GM21619 (cell line): ENCODE data around the gene GDPGP1.

ENCODE experiments used
- ATAC-seq: cut with Tn5 transposase; IDR thresholded peaks from one replicate; pipeline ENCODE4 v1.9.1; 2021; ENCODE audit not compliant: unreplicated experiment

GDPGP1 gene

DNA sequence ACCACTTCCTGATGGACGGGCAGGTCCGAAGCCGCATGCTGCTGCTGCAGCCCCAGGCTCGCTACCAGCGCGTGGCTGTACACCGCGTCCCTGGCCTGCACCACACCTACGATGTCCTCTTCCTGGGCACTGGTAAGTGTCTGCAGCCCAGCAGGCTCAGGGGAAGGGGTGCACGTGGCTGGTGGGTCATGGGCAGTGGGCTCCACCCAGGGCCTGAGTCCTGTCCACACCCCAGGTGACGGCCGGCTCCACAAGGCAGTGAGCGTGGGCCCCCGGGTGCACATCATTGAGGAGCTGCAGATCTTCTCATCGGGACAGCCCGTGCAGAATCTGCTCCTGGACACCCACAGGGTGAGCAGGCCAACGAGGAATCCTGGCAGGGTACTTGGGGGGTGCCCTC is 9.0 kb upstream of the GDPGP1 start:
- ATAC-seq: no peak

DNA sequence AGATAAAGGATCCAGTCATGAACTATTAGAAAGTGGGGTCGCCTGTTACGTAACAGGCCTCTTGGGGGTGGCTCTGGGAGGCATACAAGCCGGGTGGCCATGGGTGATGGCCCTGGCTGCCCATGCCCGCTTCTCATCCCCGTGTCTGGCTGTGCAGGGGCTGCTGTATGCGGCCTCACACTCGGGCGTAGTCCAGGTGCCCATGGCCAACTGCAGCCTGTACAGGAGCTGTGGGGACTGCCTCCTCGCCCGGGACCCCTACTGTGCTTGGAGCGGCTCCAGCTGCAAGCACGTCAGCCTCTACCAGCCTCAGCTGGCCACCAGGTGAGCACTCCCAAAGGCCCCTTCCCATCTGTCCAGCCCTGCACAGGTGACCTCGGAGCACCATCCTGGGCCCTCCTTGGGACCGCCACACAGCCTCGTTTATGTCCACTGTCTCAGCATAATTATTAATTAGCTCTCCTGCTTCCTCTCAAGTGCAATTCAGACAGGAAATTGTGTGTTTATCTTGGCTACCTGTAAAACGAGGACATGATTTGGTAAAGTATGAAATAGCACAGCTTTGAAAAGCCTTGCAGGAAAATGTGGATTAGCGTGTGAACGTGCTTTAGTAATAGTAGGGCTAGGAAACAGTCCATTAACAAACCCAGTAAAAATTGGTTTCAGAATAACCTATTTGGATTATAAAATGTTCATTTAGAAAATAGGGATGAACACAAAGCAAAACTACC is 8.3 kb upstream of the GDPGP1 start:
- ATAC-seq: no peak

- ATAC-seq: no peak
Observed at GRCh38 chr15:90227336-90227735, 6.7 kb upstream of the GDPGP1 start.

- no peak for ATAC-seq
Observed at GRCh38 chr15:90227816-90228772, 5.9 kb upstream of the GDPGP1 start.

DNA sequence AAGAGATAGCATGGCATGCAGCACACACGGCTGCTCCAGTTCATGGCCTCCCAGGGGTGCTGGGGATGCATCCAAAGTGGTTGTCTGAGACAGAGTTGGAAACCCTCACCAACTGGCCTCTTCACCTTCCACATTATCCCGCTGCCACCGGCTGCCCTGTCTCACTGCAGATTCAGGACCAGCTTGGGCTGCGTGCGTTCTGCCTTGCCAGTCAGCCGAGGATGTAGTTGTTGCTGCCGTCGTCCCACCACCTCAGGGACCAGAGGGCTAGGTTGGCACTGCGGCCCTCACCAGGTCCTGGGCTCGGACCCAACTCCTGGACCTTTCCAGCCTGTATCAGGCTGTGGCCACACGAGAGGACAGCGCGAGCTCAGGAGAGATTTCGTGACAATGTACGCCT is 5.0 kb upstream of the GDPGP1 start:
- ATAC-seq: no peak

DNA sequence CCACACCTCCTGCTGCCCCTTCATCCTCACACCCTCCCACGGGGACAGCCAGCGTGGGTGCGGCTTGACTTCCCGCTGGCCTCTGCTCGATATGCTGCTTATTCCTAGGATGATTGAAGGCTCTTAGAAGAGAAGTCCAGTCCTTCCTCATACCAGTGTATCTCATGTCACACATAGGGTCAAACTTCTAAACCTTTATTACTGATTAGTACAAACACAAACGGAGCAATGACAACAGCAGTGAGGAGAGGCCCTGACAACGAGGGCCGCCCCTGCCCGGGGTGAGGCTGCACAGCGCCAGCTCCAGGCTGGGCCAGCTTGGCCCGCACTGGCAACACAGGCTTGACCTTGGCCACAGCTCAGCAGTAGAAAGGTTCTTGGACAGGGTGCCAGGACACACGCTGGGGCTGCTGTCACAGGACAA is 3.9 kb upstream of the GDPGP1 start:
- no peak for ATAC-seq

DNA sequence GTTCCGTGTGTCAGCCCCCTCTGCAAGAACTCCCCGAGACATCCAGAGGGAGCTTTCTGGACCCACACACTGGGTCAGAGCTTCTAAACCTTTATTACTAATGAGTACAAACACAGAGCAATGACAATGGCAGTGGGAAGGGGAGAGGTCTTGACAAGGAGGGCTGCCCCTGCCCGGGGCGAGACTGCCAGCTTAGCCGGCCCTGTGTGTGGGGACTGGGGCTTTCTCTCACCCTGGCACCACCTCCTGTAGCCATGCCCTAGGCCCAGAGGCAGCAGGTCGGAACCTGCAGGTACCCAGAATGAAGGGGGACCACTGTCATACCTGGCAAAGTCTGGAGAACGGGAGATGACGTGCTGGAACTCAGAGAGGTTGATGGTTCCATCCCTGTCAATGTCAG is 3.4 kb upstream of the GDPGP1 start:
- ATAC-seq: no peak

DNA sequence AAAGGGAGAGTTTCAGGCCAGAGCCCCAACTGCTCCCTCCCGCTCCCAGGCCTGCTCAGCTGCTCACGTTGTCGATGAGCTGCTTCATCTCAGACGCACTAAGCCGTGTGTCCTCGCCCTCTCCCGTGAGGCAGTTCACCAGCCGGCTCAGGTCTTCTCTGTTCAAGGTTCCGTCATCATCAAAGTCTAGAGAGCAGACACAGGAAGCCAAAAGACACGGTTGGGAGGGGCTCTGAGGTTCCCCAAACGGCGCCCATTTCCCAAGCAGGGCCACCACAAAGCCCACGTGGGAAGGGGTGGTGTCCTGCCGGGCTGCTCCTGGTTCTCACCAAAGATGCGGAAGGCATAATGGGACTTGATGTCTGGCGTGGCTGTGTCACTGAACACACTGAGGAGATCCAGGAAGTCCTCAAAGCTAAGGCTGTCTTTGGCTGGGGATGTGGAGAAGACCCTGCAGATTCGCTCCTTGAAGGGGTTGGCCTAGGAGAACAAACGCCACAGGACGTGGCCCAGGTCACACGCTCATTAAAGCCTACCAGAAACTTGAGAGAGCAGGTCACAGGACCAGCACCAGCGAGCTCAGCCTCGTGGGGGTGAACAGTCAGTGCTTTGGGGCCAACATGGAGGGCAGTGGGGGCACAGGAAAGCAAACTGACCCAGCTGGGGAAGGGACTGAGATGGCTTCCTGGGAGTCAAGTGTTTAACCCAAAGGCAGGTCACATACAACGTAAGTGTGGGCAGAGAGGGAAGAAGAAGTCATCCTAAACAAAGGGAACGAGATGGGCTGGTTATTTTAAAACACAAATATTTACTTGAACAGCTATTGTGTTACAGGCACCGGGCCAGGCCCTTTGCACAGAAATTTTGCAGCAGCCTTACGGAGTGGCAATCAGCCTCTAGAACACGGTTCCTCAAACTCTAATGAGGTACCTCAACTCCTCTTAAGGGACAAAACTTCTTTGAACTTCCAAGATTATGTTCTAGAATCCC is 2.7 kb upstream of the GDPGP1 start:
- peak; percentile 20 for ATAC-seq

DNA sequence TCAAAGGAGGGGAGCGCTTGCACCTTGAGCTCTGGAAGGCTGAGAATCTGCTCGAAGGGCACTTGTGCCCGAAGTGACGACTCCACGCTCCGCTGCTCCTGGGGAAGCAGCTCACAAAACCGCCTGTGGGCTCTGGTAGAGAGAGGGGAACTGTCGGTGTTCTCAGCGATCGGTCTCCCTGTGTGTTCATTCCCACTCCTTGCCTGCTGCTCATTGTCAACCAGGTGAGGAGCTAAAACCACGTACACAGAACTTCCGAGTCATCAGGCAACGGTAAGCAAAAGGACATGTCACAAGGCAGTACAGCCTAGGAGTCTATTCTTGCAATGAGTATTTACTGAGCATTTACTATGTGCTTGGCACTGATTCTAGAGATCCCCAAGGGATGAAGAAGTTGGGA is 1.8 kb upstream of the GDPGP1 start:
- ATAC-seq: no peak

DNA sequence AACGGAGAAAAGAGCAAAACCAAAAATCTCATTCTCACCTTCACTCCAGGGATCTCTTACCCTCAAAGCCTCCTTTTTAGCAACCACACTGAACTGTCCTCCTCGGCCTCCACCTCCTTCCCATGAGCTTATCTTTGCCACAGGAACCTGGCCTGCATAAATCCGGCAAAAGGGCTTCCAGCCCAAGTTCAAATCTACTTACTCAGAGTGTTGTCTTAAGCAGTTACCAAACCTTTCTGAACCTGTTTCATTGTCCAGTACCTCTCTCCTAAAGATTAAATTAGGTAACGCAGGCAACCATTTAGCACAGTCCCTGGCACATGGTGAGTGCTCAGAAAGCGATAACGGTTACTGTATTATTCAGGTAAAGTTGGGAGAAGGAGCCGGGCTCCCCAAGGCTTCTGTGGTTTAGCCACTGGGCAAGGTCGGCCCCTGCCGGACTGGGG is 1.0 kb upstream of the GDPGP1 start:
- no peak for ATAC-seq

GRCh38 chr15:90233387-90234095 is 468 bp upstream of the GDPGP1 start, which contains the start of gene CIB1:
TSS of gene CIB1 (minus strand) at chr15:90233941. CDS start at chr15:90233885, 56 bp downstream.
- peak; percentile 74 for ATAC-seq

- ATAC-seq: no peak
Observed at GRCh38 chr15:90239371-90239770, 5.4 kb downstream of the GDPGP1 start.

GRCh38 chr15:90240856-90241255 is 6.8 kb downstream of the GDPGP1 start:
- no peak for ATAC-seq

DNA sequence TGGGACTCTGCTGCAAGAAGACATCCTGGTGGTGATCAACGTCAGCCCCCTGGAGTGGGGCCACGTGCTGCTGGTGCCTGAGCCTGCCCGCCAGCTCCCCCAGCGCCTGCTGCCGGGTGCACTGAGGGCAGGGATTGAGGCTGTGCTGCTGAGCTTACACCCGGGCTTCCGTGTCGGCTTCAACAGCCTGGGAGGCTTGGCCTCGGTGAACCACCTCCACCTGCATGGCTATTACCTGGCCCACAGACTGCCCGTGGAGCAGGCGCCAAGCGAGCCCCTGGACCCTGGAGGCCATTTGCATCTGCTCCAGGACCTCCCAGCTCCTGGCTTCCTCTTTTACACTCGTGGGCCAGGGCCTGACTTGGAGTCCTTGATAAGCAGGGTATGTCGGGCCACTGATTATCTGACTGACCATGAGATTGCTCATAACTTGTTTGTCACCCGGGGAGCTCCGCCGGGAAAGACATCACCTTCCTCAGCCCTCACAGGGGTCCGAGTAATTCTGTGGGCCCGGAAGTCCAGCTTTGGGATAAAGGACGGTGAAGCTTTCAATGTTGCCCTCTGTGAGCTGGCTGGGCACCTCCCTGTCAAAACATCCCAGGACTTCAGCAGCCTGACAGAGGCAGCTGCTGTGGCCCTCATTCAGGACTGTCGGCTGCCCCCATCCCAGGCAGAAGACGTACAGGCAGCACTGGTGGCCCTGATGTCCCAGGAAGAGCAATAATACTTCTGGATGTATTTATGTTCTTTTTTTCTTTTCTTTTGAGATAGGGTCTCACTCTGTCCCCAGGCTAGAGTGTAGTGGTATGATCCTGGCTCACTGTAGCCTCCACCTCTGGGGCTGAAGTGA is 7.6 kb downstream of the GDPGP1 start:
- no peak for ATAC-seq

DNA sequence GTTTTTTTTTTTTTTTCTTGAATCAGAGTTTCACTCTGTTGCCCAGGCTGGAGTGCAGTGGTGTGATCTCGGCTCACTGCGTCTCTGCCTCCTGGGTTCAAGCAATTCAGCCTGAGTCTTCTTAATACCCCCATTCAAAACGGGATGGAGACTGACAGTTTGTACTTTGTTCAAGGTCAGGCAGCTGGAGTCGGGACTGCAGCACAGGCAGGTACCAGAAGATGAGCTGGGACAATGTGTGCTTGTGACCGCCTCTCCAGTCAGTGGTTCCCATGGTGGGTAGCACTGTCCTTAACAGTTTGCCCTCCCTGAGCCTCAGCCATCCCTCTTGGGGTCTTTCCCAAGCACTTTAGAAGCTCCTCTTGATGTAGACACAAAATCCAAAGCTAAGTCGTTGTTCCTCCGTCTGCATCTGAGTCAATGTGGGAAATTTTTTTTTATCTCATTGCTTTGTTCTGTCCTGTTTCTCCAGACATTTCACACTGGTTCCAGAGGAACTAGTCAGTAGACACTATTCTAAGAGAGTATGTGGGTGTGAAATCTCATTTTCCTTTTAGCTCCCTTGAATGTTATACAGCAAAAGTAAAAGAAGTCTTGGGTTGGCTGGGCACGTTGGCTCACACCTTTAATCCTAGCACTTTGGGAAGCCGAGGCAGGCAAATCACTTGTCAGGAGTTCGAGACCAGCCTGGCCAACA is 10.1 kb downstream of the GDPGP1 start:
- no peak for ATAC-seq

DNA sequence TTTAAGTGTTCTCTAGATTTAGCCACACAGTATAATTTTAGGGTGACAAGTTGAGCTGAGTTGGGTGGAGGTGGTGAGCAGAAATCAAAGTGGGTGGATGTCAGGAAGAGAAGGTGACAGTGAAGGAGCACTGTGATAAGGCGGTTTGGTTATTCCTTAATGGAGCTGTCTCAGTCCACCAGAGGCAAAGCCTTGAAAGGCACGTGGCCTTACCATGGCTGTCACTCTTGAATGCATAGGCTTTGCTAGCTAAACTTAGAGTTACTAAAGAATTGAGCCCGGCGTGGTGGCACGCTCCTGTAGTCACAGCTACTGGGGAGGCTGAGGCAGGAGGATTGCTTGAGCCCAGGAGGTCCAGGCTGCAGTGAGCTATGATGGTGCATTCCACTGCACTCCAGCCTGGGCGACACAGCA is 14.8 kb downstream of the GDPGP1 start:
- ATAC-seq: peak; percentile 7

- peak; percentile 62 for ATAC-seq
Observed at GRCh38 chr15:90249203-90249863, 15.3 kb downstream of the GDPGP1 start, which contains the start of gene TTLL13. TSS of gene TTLL13 (plus strand) at chr15:90249556. CDS start at chr15:90250631, 1,075 bp downstream.

- no peak for ATAC-seq
Observed at GRCh38 chr15:90257776-90258175, 23.8 kb downstream of the GDPGP1 start.
